ENCODE data around the gene ARMC2. TPM values are rescaled to one million over a fixed set of nuclear protein-coding genes. Genes with fewer than 3 reads are reported as not detected.

Gene ARMC2
- polyA plus RNA-seq, 3 donors, result 1.7 to 7.4 (median 3.5) TPM

DNA sequence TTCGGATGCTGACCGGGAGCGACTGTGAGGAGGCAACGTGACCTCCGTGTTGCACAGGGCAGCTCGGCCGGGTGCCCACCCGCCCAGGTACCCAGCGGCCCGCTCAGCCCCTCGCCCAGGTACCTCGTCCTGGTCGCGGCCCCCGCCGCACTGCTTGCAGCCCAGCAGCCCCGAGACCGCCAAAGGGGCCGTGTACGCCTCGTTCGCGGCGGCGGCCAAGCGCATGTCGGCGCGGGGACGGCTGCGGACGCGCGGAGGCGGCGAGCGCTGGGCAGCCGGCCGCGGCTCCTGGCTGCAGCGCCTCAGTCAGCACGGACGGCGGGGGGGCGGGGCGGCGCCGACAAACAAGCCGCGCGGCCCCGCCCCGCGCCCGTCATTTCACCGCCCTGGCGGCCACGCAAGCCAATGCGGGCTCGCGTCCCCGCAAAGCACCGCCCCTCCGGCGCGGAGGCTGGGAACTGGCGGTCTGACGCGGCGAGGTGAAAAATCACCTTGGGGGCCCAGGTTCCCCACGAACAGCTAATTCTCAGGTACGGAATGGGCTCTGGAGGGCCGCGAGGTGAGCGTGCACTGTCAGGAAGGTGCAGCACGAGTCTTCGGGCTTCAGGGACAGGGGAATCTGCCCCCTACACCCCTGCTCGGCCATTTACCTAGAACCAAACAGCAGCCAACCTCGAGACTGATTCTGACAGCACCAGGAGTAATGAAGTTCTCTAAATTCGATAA is 161.2 kb downstream of the ARMC2 start:
- Histone ChIP-seq H3K9ac (ENCODE audit: insufficient read depth, low read length, poor library complexity, severe bottlenecking) (peak overlapping the region; percentile 77), H3K79me2 (ENCODE audit: insufficient read depth, low read length) (peaks cover 3% of the 10 kb centered on the region), H4K20me1 (ENCODE audit: insufficient read depth, low read length) (no peaks in the 10 kb centered on the region), H3K36me3 (replicated peaks in 1 of 2; ENCODE audit: control insufficient read depth in 1 of 2, insufficient read depth in 2 of 2, low read length in 2 of 2) (no peaks in the 10 kb centered on the region), H3K4me3 (replicated peaks in 1 of 3; ENCODE audit: low read depth in 2 of 3, low read length in 3 of 3) (peak overlapping the region; percentile 86 to 99 (median 93)), H3K9me3 (replicated peaks in 1 of 2; ENCODE audit: control insufficient read depth in 1 of 2, insufficient read depth in 1 of 2, low read length in 2 of 2) (no peaks in the 10 kb centered on the region), H3K4me2 (replicated peaks; ENCODE audit: extremely low read depth, low read length, poor library complexity, severe bottlenecking) (peak overlapping the region; percentile 86), H3K4me1 (ENCODE audit: control insufficient read depth in 1 of 2, insufficient read depth in 2 of 2, low read length in 2 of 2) (peaks cover 18 to 19% of the 10 kb centered on the region in 2 donors), H3K27me3 (ENCODE audit: control insufficient read depth in 2 of 2, insufficient read depth in 2 of 2, low read length in 2 of 2) (no peaks in the 10 kb centered on the region), H3K27ac (ENCODE audit: low read depth in 1 of 2, low read length in 2 of 2) (peak overlapping the region; percentile 53 to 92), H2AFZ (ENCODE audit: insufficient read depth, low read depth, low read length, poor library complexity, severe bottlenecking) (peak overlapping the region; percentile 92)
- Mint-ChIP-seq H3K27me3 (ENCODE audit: low read depth in 3 of 3) (peaks cover 0 to 2% (median under 1%) of the 10 kb centered on the region in 3 donors), H3K4me1 (peaks cover 37% of the 10 kb centered on the region), H3K27ac (peak overlapping the region; percentile 86 to 96 (median 93)), H3K9me3 (no peaks in the 10 kb centered on the region), H3K36me3 (peaks cover 0 to 1% of the 10 kb centered on the region in 2 donors), H3K4me3 (peak overlapping the region; percentile 93 to 97)
- DNase-seq, result peak; percentile 85 to 88 (median 85)
- intact Hi-C loops (cut with micrococcal nuclease), result no loop called here
- TF ChIP-seq, protein P1, sequence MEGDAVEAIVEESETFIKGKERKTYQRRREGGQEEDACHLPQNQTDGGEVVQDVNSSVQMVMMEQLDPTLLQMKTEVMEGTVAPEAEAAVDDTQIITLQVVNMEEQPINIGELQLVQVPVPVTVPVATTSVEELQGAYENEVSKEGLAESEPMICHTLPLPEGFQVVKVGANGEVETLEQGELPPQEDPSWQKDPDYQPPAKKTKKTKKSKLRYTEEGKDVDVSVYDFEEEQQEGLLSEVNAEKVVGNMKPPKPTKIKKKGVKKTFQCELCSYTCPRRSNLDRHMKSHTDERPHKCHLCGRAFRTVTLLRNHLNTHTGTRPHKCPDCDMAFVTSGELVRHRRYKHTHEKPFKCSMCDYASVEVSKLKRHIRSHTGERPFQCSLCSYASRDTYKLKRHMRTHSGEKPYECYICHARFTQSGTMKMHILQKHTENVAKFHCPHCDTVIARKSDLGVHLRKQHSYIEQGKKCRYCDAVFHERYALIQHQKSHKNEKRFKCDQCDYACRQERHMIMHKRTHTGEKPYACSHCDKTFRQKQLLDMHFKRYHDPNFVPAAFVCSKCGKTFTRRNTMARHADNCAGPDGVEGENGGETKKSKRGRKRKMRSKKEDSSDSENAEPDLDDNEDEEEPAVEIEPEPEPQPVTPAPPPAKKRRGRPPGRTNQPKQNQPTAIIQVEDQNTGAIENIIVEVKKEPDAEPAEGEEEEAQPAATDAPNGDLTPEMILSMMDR (IDR thresholded peaks at IDR 0.05), result no peak
- WGBS (ENCODE audit: insufficient coverage), result under 1% methylated on average over 80 of the region's 80 CpGs

DNA sequence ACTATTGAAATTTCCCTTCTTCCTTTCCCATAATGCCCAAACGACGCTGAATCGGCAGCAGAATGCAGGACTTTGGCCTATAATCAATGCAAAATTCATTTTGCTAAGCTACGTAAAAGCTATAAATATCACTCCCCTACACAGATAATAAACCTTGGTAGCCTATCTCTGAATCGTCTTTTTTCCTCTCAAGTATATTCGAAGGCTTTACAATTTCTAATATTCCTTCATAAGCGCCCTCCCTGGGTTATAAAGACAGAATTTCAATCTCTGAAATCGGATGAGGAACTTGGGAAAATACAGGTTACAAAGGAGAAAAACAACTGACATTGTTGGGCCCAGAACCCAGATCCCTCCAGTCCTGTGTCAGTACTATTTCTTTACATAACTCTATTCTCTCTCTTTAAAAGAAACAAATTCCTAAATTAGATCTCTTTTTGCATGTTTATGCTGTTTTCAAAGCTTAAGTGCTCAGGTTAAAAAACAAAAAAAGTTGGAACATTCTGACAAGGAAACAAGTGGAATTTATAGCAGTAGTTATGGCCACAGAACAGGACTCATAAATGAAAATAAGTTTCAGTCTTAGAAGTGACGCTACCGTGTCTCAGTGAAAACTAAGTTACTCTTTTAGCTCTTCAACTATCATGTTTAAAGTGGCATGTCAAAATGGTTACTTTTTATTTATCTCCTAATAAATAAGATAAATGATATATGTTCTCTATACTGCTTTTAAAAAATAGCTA is 161.9 kb downstream of the ARMC2 start:
- Mint-ChIP-seq H3K4me1 (peaks cover 43% of the 10 kb centered on the region), H3K9me3 (no peaks in the 10 kb centered on the region), H3K36me3 (peaks cover 0 to 1% of the 10 kb centered on the region in 2 donors), H3K27ac (peak overlapping the region; percentile 86 to 96 (median 93)), H3K4me3 (peak overlapping the region; percentile 88 to 93), H3K27me3 (ENCODE audit: low read depth in 3 of 3) (peaks cover 0 to 2% (median 0%) of the 10 kb centered on the region in 3 donors)
- peaks cover 3% of the 10 kb centered on the region for H3K79me2 ChIP-seq (ENCODE audit: insufficient read depth, low read length)
- H2AFZ ChIP-seq (ENCODE audit: insufficient read depth, low read depth, low read length, poor library complexity, severe bottlenecking), result peak overlapping the region; percentile 92
- intact Hi-C loops (cut with micrococcal nuclease), result loop anchor here (5.0 to 10.0 kb wide), 3 partner anchors 43 to 65 kb away; no protein-coding TSS in a partner anchor
- TF ChIP-seq, protein P1 (IDR thresholded peaks at IDR 0.05), result no peak
- peak overlapping the region; percentile 77 for H3K9ac ChIP-seq (ENCODE audit: insufficient read depth, low read length, poor library complexity, severe bottlenecking)
- H3K36me3 ChIP-seq (replicated peaks in 1 of 2; ENCODE audit: control insufficient read depth in 1 of 2, insufficient read depth in 2 of 2, low read length in 2 of 2), result no peaks in the 10 kb centered on the region
- H3K27me3 ChIP-seq (ENCODE audit: control insufficient read depth in 2 of 2, insufficient read depth in 2 of 2, low read length in 2 of 2), result no peaks in the 10 kb centered on the region
- DNase-seq, result peak in 1 of 3 donors; percentile 7
- H3K4me1 ChIP-seq (ENCODE audit: control insufficient read depth in 1 of 2, insufficient read depth in 2 of 2, low read length in 2 of 2), result peaks cover 21 to 22% of the 10 kb centered on the region in 2 donors
- peak overlapping the region; percentile 46 to 92 for H3K27ac ChIP-seq (ENCODE audit: low read depth in 1 of 2, low read length in 2 of 2)
- no peaks in the 10 kb centered on the region for H3K9me3 ChIP-seq (replicated peaks in 1 of 2; ENCODE audit: control insufficient read depth in 1 of 2, insufficient read depth in 1 of 2, low read length in 2 of 2)
- peak overlapping the region; percentile 78 to 99 (median 86) for H3K4me3 ChIP-seq (replicated peaks in 1 of 3; ENCODE audit: low read depth in 2 of 3, low read length in 3 of 3)
- WGBS (ENCODE audit: insufficient coverage), result 0% methylated on average over 3 of the region's 10 CpGs
- H4K20me1 ChIP-seq (ENCODE audit: insufficient read depth, low read length), result no peaks in the 10 kb centered on the region
- H3K4me2 ChIP-seq (replicated peaks; ENCODE audit: extremely low read depth, low read length, poor library complexity, severe bottlenecking), result peak overlapping the region; percentile 86

All from CD14-positive monocyte (primary cell).